Measurements from ENCODE around the gene PLCH2. TPM values are rescaled to one million over a fixed set of nuclear protein-coding genes. Genes with fewer than 3 reads are reported as not detected.

PLCH2 gene
- total RNA-seq, 1 experiment from 2014 or later = not detected

- no peak for DNase-seq (ENCODE audit: low spot score)
- POLR2A ChIA-PET (ENCODE audit: low non-redundant PET) = no interaction called here
- Histone ChIP-seq H3K27ac (ENCODE audit: low read depth, low read length, poor library complexity, severe bottlenecking) (peak overlapping the region; percentile 85), H3K4me1 (ENCODE audit: insufficient read depth, low read length, poor library complexity, severe bottlenecking) (peaks cover 11% of the 10 kb centered on the region), H3K36me3 (ENCODE audit: insufficient read depth, low read length, poor library complexity, severe bottlenecking) (peaks cover 12% of the 10 kb centered on the region), H3K4me3 (ENCODE audit: low read depth, low read length, poor library complexity, severe bottlenecking) (peak overlapping the region; percentile 99), H3K9me3 (ENCODE audit: low read depth, low read length, poor library complexity, severe bottlenecking) (no peaks in the 10 kb centered on the region), H3K27me3 (replicated peaks; ENCODE audit: insufficient read depth, low read depth, low read length, poor library complexity) (peaks cover 28% of the 10 kb centered on the region)
- CTCF ChIA-PET = interaction anchor here (0.8 kb wide), 1 partner anchor 351 kb away, joined by 3 read pairs; no protein-coding TSS in a partner anchor
- no TSS peak for BruUV-seq (replicated peaks)
- no peak for TF ChIP-seq CTCF (conservative IDR thresholded peaks at IDR 0.05; ENCODE audit: low read depth, low read length)
- no peak for TF ChIP-seq EZH2 (IDR thresholded peaks at IDR 0.05; ENCODE audit: borderline replicate concordance, low read depth, low read length, poor library complexity, severe bottlenecking)
- intact Hi-C loops (cut with micrococcal nuclease; ENCODE audit: unreplicated experiment) = no loop called here
Observed at GRCh38 chr1:2525572-2525919, 49.5 kb downstream of the PLCH2 start.

GRCh38 chr1:2525920-2526823, 50.1 kb downstream of the PLCH2 start, which contains the start of gene PANK4:
Gene PANK4, minus strand, starts transcription at chr1:2526596. Its CDS starts 9 bp downstream, at chr1:2526587.
- BruUV-seq (replicated peaks) = no TSS peak
- intact Hi-C loops (cut with micrococcal nuclease; ENCODE audit: unreplicated experiment) = no loop called here
- peak within 1 kb of the TSS; percentile 85 for H3K27ac ChIP-seq (ENCODE audit: low read depth, low read length, poor library complexity, severe bottlenecking)
- peak; percentile 97 for DNase-seq (ENCODE audit: low spot score)
- POLR2A ChIA-PET (ENCODE audit: low non-redundant PET) = interaction anchor here (0.6 to 0.9 kb wide), 3 partner anchors 20 to 318 kb away, joined by 3 to 10 read pairs (median 4); no protein-coding TSS in a partner anchor
- peak within 1 kb of the TSS; percentile 99 for H3K4me3 ChIP-seq (ENCODE audit: low read depth, low read length, poor library complexity, severe bottlenecking)
- H3K9me3 ChIP-seq (ENCODE audit: low read depth, low read length, poor library complexity, severe bottlenecking) = no peaks in the 10 kb centered on the region
- no peak for TF ChIP-seq EZH2 (IDR thresholded peaks at IDR 0.05; ENCODE audit: borderline replicate concordance, low read depth, low read length, poor library complexity, severe bottlenecking)
- no peak for TF ChIP-seq CTCF (conservative IDR thresholded peaks at IDR 0.05; ENCODE audit: low read depth, low read length)
- CTCF ChIA-PET = interaction anchor here (0.6 to 1.0 kb wide), 7 partner anchors 9 to 906 kb away, joined by 3 to 9 read pairs (median 5); partner anchors contain the start of gene FAAP20
- H3K27me3 ChIP-seq (replicated peaks; ENCODE audit: insufficient read depth, low read depth, low read length, poor library complexity) = peaks cover 35% of the 10 kb centered on the region
- peaks cover 6% of the 10 kb centered on the region for H3K36me3 ChIP-seq (ENCODE audit: insufficient read depth, low read length, poor library complexity, severe bottlenecking)
- peaks cover 11% of the 10 kb centered on the region for H3K4me1 ChIP-seq (ENCODE audit: insufficient read depth, low read length, poor library complexity, severe bottlenecking)

DNA sequence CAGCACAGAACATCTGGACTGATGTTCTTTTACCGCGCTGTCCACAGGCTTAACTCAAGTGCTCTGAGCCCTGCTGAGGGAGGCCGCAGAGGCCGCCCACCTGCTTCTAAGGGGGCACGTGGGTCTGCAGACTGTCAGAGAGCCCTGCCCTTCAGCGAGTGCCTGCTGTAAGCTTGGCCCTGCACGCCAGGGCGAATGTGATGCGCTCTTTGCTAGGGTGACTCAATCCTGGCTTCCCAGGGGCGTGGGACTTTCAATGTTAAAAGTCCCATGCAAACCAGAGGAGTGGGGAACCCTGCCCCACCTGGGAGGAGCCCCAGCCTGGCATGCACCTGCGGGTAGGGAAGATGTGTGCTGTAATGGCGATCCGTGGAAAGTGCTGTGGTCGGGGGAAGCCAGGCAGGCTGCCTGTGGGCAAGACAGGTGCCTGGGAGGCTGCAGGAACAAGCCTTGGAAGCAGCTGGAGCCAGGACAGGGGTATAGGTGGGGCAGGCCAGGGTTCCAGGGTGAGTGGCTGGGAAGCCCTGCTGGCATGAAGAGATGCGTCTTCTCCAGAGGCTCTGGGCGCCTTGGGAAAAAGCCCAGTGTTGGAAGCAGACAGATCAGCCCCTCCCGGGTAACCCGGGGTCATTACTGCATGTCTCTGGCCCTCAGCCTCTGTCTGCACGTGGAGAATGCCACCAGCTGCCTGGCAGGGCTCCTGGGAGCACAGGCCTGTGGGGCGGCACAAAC, 50.9 kb downstream of the PLCH2 start:
- intact Hi-C loops (cut with micrococcal nuclease; ENCODE audit: unreplicated experiment) = no loop called here
- Histone ChIP-seq H3K4me1 (ENCODE audit: insufficient read depth, low read length, poor library complexity, severe bottlenecking) (peaks cover 11% of the 10 kb centered on the region), H3K4me3 (ENCODE audit: low read depth, low read length, poor library complexity, severe bottlenecking) (peak overlapping the region; percentile 99), H3K27ac (ENCODE audit: low read depth, low read length, poor library complexity, severe bottlenecking) (no peak overlapping the region), H3K27me3 (replicated peaks; ENCODE audit: insufficient read depth, low read depth, low read length, poor library complexity) (peaks cover 41% of the 10 kb centered on the region), H3K9me3 (ENCODE audit: low read depth, low read length, poor library complexity, severe bottlenecking) (no peaks in the 10 kb centered on the region), H3K36me3 (ENCODE audit: insufficient read depth, low read length, poor library complexity, severe bottlenecking) (peaks cover 4% of the 10 kb centered on the region)
- CTCF ChIA-PET = interaction anchor here (0.7 to 1.0 kb wide), 2 partner anchors 8 to 19 kb away, joined by 4 to 5 read pairs; no protein-coding TSS in a partner anchor
- POLR2A ChIA-PET (ENCODE audit: low non-redundant PET) = interaction anchor here (0.7 to 0.9 kb wide), 2 partner anchors 19 to 319 kb away, joined by 3 to 4 read pairs; no protein-coding TSS in a partner anchor
- no peak for DNase-seq (ENCODE audit: low spot score)
- no TSS peak for BruUV-seq (replicated peaks)
- TF ChIP-seq EZH2 (IDR thresholded peaks at IDR 0.05; ENCODE audit: borderline replicate concordance, low read depth, low read length, poor library complexity, severe bottlenecking) (no peak), CTCF (conservative IDR thresholded peaks at IDR 0.05; ENCODE audit: low read depth, low read length) (no peak)

Measured in A673 (cell line).